ENCODE measurements around the gene TMEM52.

GRCh38 chr1:1925437-1926345 lies 6.6 kb upstream of the TMEM52 start:
- TF ChIP-seq CTCF (IDR thresholded peaks at IDR 0.05; ENCODE audit: poor library complexity, severe bottlenecking) (no peak), EZH2 (IDR thresholded peaks at IDR 0.05; ENCODE audit: borderline replicate concordance, insufficient read depth, low read length, poor library complexity, severe bottlenecking) (no peak), TAF1 (IDR thresholded peaks at IDR 0.05; ENCODE audit: low read depth) (no peak), EP300 (conservative IDR thresholded peaks at IDR 0.05; ENCODE audit: poor library complexity, severe bottlenecking) (no peak), SMC3 (conservative IDR thresholded peaks at IDR 0.05; ENCODE audit: poor library complexity) (no peak), MXI1 (conservative IDR thresholded peaks at IDR 0.05; ENCODE audit: poor library complexity, severe bottlenecking) (no peak)
- TF ChIP-seq, protein P1, sequence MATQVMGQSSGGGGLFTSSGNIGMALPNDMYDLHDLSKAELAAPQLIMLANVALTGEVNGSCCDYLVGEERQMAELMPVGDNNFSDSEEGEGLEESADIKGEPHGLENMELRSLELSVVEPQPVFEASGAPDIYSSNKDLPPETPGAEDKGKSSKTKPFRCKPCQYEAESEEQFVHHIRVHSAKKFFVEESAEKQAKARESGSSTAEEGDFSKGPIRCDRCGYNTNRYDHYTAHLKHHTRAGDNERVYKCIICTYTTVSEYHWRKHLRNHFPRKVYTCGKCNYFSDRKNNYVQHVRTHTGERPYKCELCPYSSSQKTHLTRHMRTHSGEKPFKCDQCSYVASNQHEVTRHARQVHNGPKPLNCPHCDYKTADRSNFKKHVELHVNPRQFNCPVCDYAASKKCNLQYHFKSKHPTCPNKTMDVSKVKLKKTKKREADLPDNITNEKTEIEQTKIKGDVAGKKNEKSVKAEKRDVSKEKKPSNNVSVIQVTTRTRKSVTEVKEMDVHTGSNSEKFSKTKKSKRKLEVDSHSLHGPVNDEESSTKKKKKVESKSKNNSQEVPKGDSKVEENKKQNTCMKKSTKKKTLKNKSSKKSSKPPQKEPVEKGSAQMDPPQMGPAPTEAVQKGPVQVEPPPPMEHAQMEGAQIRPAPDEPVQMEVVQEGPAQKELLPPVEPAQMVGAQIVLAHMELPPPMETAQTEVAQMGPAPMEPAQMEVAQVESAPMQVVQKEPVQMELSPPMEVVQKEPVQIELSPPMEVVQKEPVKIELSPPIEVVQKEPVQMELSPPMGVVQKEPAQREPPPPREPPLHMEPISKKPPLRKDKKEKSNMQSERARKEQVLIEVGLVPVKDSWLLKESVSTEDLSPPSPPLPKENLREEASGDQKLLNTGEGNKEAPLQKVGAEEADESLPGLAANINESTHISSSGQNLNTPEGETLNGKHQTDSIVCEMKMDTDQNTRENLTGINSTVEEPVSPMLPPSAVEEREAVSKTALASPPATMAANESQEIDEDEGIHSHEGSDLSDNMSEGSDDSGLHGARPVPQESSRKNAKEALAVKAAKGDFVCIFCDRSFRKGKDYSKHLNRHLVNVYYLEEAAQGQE (IDR thresholded peaks at IDR 0.05; ENCODE audit: borderline replicate concordance) = no peak
